HPDE6-E6E7 (cell line): ENCODE measurements around the gene AIG1.
"Not testable (repeated sequence)": the region's sequence is repeated elsewhere in the genome, so short reads cannot be mapped to it uniquely, and the experiment has no call there.

Source experiments
- DNase-seq: peaks from one replicate; pipeline ENCODE4 v3.0.0; 2011; ENCODE audit warnings: missing footprints; ENCODE audit errors: extremely low spot score

Gene AIG1

GRCh38 chr6:143329323-143329722, 268.6 kb downstream of the AIG1 start:
- DNase-seq, result no peak

- DNase-seq, result no peak
These were observed 270.7 kb downstream of the AIG1 start for GRCh38 chr6:143331362-143331761.

GRCh38 chr6:143332153-143332845, 271.6 kb downstream of the AIG1 start:
- no peak for DNase-seq

DNA sequence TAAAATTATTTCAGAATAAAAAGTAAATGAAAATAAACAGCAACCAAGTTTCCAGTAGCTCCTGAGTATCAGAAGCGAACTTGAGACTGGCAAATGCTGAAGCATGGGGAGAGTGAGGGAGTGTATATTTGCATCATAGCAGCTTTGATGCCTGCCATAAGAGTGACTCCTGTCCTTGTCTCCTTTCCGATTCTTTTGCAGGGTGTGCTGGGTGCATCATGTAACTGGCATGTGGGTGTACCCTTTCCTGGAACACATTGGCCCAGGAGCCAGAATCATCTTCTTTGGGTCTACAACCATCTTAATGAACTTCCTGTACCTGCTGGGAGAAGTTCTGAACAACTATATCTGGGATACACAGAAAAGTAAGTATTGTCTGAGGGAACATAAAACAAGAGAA, 272.4 kb downstream of the AIG1 start:
- DNase-seq, result peak; percentile 61

GRCh38 chr6:143333749-143334520, 273.2 kb downstream of the AIG1 start:
- DNase-seq, result no peak

- no peak for DNase-seq
These were observed 275.2 kb downstream of the AIG1 start for GRCh38 chr6:143335865-143336264.

GRCh38 chr6:143336446-143337152, 275.9 kb downstream of the AIG1 start:
- no peak for DNase-seq

- DNase-seq, result no peak
These were observed 276.7 kb downstream of the AIG1 start for GRCh38 chr6:143337201-143337949.

DNA sequence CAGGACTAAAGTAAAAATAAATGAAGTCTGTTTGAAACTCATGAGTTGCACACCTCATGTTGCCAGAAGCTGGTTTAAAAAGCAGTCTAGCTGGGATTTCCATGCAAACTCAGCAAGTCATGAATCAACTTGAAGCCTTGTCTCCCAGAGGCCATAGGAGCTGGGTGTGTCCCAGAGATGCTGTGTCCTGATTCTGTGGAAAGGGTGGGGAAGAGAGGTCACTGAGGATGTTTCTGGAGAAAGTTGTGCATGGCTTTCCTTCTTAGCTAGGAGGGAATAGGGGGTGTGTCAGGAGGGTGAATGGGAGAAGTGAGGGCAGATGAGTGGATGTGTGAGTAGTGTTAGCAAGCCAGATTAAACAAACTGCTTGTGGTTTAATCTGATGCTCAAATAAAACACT, 278.5 kb downstream of the AIG1 start:
- DNase-seq, result no peak

DNA sequence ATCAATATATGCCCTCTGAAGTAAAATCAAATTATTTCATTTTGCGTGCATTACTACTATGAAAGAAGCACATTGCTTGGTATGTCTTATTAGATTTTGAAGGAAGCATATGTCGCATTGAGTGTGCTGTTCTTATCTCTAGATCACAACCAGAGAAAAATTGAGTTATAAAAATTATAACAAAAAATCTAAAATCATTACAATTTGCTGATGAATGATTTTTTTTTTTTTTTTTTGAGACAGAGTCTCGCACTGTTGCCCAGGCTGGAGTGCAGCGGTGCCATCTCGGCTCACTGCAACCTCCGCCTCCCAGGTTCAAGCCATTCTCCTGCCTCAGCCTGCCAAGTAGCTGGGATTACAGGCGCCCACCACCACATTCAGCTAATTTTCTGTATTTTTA, 284.8 kb downstream of the AIG1 start:
- not testable (repeated sequence) for DNase-seq

- DNase-seq, result no peak
These were observed 285.3 kb downstream of the AIG1 start for GRCh38 chr6:143346004-143346403.

GRCh38 chr6:143348531-143348930, 287.8 kb downstream of the AIG1 start:
- no peak for DNase-seq

DNA sequence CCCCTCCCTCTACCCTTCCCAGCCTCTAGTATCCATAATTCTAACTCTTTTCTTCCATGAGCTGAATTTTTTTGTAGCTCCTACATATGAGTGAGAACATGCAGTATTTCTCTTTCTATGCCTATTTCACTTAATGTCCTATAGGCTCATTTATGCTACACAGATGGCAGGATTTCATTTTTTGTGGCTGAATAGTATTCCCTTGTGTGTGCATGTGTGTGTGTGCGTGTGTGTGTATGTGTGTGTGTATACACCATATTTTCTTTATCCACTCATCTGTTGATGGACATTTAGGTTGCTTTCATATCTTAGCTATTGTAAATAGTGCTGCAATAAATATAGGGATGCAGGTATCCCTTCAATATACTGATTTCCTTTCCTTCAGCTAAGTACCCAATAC, 288.8 kb downstream of the AIG1 start:
- no peak for DNase-seq

DNA sequence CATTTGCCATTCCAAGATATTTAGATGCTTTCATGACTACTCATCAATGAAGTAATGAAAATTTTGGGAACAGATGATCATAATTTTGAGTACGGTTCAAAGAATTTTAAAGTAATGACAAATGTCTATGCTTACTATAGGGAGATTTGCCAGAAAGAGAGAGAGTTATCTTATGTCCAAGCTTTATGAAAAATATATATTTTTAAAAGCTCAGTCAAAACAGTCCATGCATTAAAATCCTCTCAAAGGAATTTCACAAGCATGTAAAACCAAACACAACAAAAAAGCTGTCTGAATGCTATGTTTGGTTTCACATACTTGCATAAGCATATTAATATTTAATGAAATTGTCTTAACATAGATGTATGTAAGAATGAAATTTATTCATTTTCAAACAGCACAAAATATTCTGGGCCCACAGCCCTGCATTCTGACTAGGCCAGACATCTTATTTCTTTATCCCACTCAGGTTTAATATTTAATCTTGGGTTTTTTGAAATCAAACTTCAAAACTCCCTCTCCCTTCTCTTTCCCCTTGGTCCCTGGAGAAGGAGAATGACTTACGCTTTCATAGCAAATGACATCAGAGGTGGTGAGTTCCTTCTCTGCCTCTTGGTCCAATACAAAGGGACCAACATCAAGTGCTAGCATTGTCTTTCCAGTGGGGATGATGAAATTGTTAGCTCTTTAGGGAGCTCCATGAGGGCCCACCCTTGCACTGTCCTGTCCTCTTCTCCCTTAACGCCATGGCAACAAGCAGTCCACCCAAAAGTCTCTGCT, 295.6 kb downstream of the AIG1 start:
- no peak for DNase-seq

DNA sequence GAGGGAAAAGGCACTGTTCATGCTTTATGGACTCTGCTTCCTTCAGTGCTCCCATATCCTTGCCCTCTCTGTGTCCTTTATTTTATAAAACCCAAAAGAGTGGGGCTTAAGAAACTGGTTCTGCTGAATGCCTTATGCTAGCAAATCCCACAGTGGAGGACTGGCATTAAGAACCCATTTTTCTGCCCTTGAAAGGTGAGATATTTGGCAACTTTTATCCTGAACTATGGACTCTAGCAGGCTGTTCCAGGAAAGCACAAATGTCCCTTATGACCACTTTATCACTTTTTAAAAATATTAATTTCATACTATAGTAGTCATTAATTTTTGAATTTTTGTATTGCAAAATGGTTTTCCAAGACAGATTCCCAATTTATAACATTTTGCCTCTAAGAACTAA, 296.5 kb downstream of the AIG1 start:
- DNase-seq, result no peak

DNA sequence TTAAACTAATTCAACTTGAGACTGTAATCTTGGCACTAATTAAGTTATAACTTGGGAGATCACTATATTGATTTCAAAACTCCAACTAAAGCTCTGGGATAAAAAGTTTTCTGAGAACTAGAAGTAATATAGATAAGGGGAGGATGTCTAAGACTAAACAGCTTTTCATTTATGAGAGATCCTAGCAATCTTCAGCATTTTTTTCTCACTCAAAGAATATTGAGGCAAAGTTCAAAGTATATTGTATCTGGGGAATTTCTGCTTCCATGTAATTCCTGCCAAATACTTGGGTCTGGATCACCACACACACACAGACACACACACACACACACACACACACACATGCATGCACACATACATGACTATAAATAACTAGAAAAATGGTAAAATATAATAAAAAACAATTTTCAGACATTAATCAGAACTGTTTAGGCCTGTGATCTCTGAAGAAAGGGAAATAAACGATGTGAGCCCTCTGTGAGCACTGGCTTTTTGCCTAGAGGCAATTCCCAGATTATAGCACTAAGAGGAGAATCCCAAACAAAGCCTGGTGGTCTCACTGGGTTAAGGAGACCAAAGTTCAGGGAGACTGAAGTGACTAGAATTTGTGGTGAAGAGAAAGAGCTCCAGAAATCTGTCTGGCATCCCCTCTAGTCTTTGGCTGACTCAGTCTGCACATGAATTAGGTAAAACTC, 297.0 kb downstream of the AIG1 start:
- no peak for DNase-seq

- DNase-seq, result no peak
These were observed 301.0 kb downstream of the AIG1 start for GRCh38 chr6:143361536-143362191.

- DNase-seq, result no peak
These were observed 301.5 kb downstream of the AIG1 start for GRCh38 chr6:143362192-143362558.

- DNase-seq, result no peak
These were observed 302.6 kb downstream of the AIG1 start for GRCh38 chr6:143363299-143363698.

- DNase-seq, result no peak
These were observed 307.7 kb downstream of the AIG1 start for GRCh38 chr6:143368426-143368825.
